Thyroid gland (tissue), 4 donors: ENCODE measurements around the gene FABP7.

Experiments used
- CTCF ChIP-seq, 6 experiments: fragments of 200-600 bp in 3 of 6; fragments of 450-650 bp in 3 of 6; sonication (generic) in 3 of 6; IDR thresholded peaks; one replicate each; pipeline ENCODE4 v1.5.1; 2016 to 2019; ENCODE audit warnings: antibody characterized with exemption in 6 of 6, mild to moderate bottlenecking in 2 of 6, inconsistent platforms in 1 of 6, moderate library complexity in 1 of 6
- POLR2A ChIP-seq, 2 donors: fragments of 450-650 bp; IDR thresholded peaks; one replicate each; pipeline ENCODE4 v1.6.1; 2017; ENCODE audit warnings: antibody characterized with exemption in 2 of 2, mild to moderate bottlenecking in 2 of 2, moderate library complexity in 1 of 2

GRCh38 chr6:122758927-122759334 lies 20.6 kb upstream of the FABP7 start:
- no peak for TF ChIP-seq CTCF (IDR thresholded peaks at IDR 0.05)
- no peak for TF ChIP-seq POLR2A (IDR thresholded peaks at IDR 0.05)
